HEK293 (cell line): ENCODE results near the gene GZMH.

Source experiments
- CTCF ChIA-PET: fragments of 350-600 bp; formaldehyde crosslinking; extraction: SDS; loops from one replicate; lab custom pipeline; 2021; ENCODE audit warnings: antibody characterized with exemption; lab: Yijun Ruan, JAX
- POLR2A ChIA-PET: fragments of 300-600 bp; formaldehyde crosslinking; extraction: SDS; loops from one replicate; lab custom pipeline; 2020; ENCODE audit warnings: antibody characterized with exemption, inconsistent platforms; lab: Yijun Ruan, JAX
- H3K27ac ChIP-seq: fragments of 200-500 bp; sonication (Bioruptor generic); 2 replicates; pipeline ENCODE4 v1.5.1; 2014; ENCODE audit warnings: low read depth, low read length, control low read depth, inconsistent platforms; ENCODE audit errors: extremely low read depth
- H3K36me3 ChIP-seq, 2 experiments: fragments of 200-500 bp in 1 of 2; sonication (Bioruptor generic) in 1 of 2; 1 replicate in 1 of 2; 2 replicates in 1 of 2; pipeline ENCODE4 v1.5.1; 2014 to 2017; ENCODE audit warnings: inconsistent platforms in 2 of 2, low read length in 2 of 2; ENCODE audit not compliant: control insufficient read depth in 2 of 2, insufficient read depth in 1 of 2
- H3K4me1 ChIP-seq: fragments of 200-500 bp; sonication (Bioruptor generic); 2 replicates; pipeline ENCODE4 v1.5.1; 2014; ENCODE audit warnings: mild to moderate bottlenecking, low read length, inconsistent platforms; ENCODE audit not compliant: control insufficient read depth, insufficient read depth
- H3K4me3 ChIP-seq: 2 replicates; pipeline ENCODE4 v1.5.1; 2011; ENCODE audit warnings: low read depth, mild to moderate bottlenecking, control low read depth, low read length, moderate library complexity
- H3K9me3 ChIP-seq: fragments of 200-500 bp; sonication (Bioruptor generic); 2 replicates; pipeline ENCODE4 v1.5.1; 2014; ENCODE audit warnings: low read depth, low read length, inconsistent platforms; ENCODE audit not compliant: control insufficient read depth, insufficient read depth
- GLIS1 ChIP-seq: fragments of 450-650 bp; formaldehyde crosslinking; IDR thresholded peaks from 2 replicates; pipeline ENCODE4 v1.5.1; 2016; ENCODE audit warnings: missing biosample characterization, missing genetic modification characterization
- MYNN ChIP-seq: fragments of 450-650 bp; formaldehyde crosslinking; IDR thresholded peaks from 2 replicates; pipeline ENCODE4 v1.5.1; 2016; ENCODE audit warnings: missing biosample characterization, missing genetic modification characterization, borderline replicate concordance
- OVOL3 ChIP-seq: fragments of 450-650 bp; formaldehyde crosslinking; IDR thresholded peaks from 2 replicates; pipeline ENCODE4 v1.5.1; 2016; ENCODE audit warnings: missing biosample characterization, missing genetic modification characterization
- SETDB1 ChIP-seq: IDR thresholded peaks from one replicate; pipeline ENCODE4 v1.6.1; 2017; ENCODE audit warnings: mild to moderate bottlenecking, low read length, moderate library complexity, mixed read lengths; ENCODE audit not compliant: insufficient read length
- ZBTB10 ChIP-seq: fragments of 450-650 bp; formaldehyde crosslinking; IDR thresholded peaks from 2 replicates; pipeline ENCODE4 v1.5.1; 2016; ENCODE audit warnings: missing biosample characterization, missing genetic modification characterization
- ZBTB26 ChIP-seq: fragments of 450-650 bp; formaldehyde crosslinking; optimal IDR thresholded peaks from 2 replicates; pipeline ENCODE3; 2016; ENCODE audit warnings: missing biosample characterization, mild to moderate bottlenecking, missing genetic modification characterization
- ZBTB48 ChIP-seq: fragments of 450-650 bp; formaldehyde crosslinking; IDR thresholded peaks from 2 replicates; pipeline ENCODE4 v1.5.1; 2016; ENCODE audit warnings: missing biosample characterization, missing genetic modification characterization
- ZFP37 ChIP-seq: fragments of 450-650 bp; formaldehyde crosslinking; IDR thresholded peaks from 2 replicates; pipeline ENCODE4 v1.5.1; 2016; ENCODE audit warnings: missing biosample characterization, missing genetic modification characterization
- ZNF121 ChIP-seq: fragments of 450-650 bp; formaldehyde crosslinking; IDR thresholded peaks from 2 replicates; pipeline ENCODE4 v1.5.1; 2016; ENCODE audit warnings: missing biosample characterization, missing genetic modification characterization
- ZNF133 ChIP-seq: fragments of 450-650 bp; formaldehyde crosslinking; IDR thresholded peaks from 2 replicates; pipeline ENCODE4 v1.5.1; 2016; ENCODE audit warnings: missing biosample characterization, missing genetic modification characterization
- ZNF18 ChIP-seq: fragments of 450-650 bp; formaldehyde crosslinking; IDR thresholded peaks from 2 replicates; pipeline ENCODE4 v1.5.1; 2016; ENCODE audit warnings: missing biosample characterization, missing genetic modification characterization
- ZNF184 ChIP-seq: fragments of 450-650 bp; IDR thresholded peaks from 2 replicates; pipeline ENCODE4 v1.5.1; 2018; ENCODE audit warnings: missing biosample characterization, mild to moderate bottlenecking, missing genetic modification characterization
- ZNF221 ChIP-seq: fragments of 450-650 bp; formaldehyde crosslinking; IDR thresholded peaks from 2 replicates; pipeline ENCODE4 v1.5.1; 2017; ENCODE audit warnings: missing biosample characterization, missing genetic modification characterization, borderline replicate concordance
- ZNF248 ChIP-seq: fragments of 450-650 bp; formaldehyde crosslinking; IDR thresholded peaks from 2 replicates; pipeline ENCODE4 v1.5.1; 2017; ENCODE audit warnings: missing biosample characterization, missing genetic modification characterization
- ZNF292 ChIP-seq: fragments of 450-650 bp; formaldehyde crosslinking; IDR thresholded peaks from 2 replicates; pipeline ENCODE4 v1.5.1; 2016; ENCODE audit warnings: low read depth, missing biosample characterization, missing genetic modification characterization, borderline replicate concordance
- ZNF311 ChIP-seq: fragments of 450-650 bp; formaldehyde crosslinking; IDR thresholded peaks from 2 replicates; pipeline ENCODE4 v1.5.1; 2017; ENCODE audit warnings: missing biosample characterization, missing genetic modification characterization, borderline replicate concordance
- ZNF324 ChIP-seq: fragments of 450-650 bp; formaldehyde crosslinking; IDR thresholded peaks from 2 replicates; pipeline ENCODE4 v1.5.1; 2016; ENCODE audit warnings: missing biosample characterization, missing genetic modification characterization
- ZNF391 ChIP-seq: fragments of 450-650 bp; formaldehyde crosslinking; IDR thresholded peaks from 2 replicates; pipeline ENCODE4 v1.5.1; 2016; ENCODE audit warnings: low read depth, missing biosample characterization, missing genetic modification characterization, borderline replicate concordance
- ZNF514 ChIP-seq: fragments of 450-650 bp; formaldehyde crosslinking; IDR thresholded peaks from 2 replicates; pipeline ENCODE4 v1.5.1; 2016; ENCODE audit warnings: missing biosample characterization, missing genetic modification characterization
- ZNF518A ChIP-seq: fragments of 450-650 bp; formaldehyde crosslinking; conservative IDR thresholded peaks from 2 replicates; pipeline ENCODE4 v1.5.1; 2016; ENCODE audit warnings: low read depth, missing biosample characterization, missing genetic modification characterization
- ZNF530 ChIP-seq: fragments of 450-650 bp; formaldehyde crosslinking; IDR thresholded peaks from 2 replicates; pipeline ENCODE4 v1.5.1; 2016; ENCODE audit warnings: low read depth, missing biosample characterization, missing genetic modification characterization
- ZNF623 ChIP-seq: fragments of 450-650 bp; formaldehyde crosslinking; IDR thresholded peaks from 2 replicates; pipeline ENCODE4 v1.5.1; 2016; ENCODE audit warnings: missing biosample characterization, missing genetic modification characterization
- ZNF692 ChIP-seq: fragments of 450-650 bp; formaldehyde crosslinking; IDR thresholded peaks from 2 replicates; pipeline ENCODE4 v1.5.1; 2016; ENCODE audit warnings: missing biosample characterization, missing genetic modification characterization
- ZNF785 ChIP-seq: fragments of 450-650 bp; formaldehyde crosslinking; IDR thresholded peaks from 2 replicates; pipeline ENCODE4 v1.5.1; 2016; ENCODE audit warnings: missing biosample characterization, missing genetic modification characterization
- ZNF843 ChIP-seq: fragments of 450-650 bp; formaldehyde crosslinking; IDR thresholded peaks from 2 replicates; pipeline ENCODE4 v1.5.1; 2016; ENCODE audit warnings: missing biosample characterization, missing genetic modification characterization

Gene GZMH

GRCh38 chr14:24578558-24578957 is 30.9 kb downstream of the GZMH start:
- no peaks in the 10 kb centered on the region for H3K4me1 ChIP-seq
- no peaks in the 10 kb centered on the region for H3K9me3 ChIP-seq
- ChIA-PET CTCF (no interaction called here), POLR2A (no interaction called here)
- no peaks in the 10 kb centered on the region for H3K36me3 ChIP-seq
- no peak overlapping the region for H3K27ac ChIP-seq
- H3K4me3 ChIP-seq: no peak overlapping the region
- TF ChIP-seq ZNF518A (tag by site-specific recombination) (no peak), ZBTB48 (tag by site-specific recombination) (no peak), MYNN (tag by site-specific recombination) (no peak), ZNF121 (no peak), ZNF843 (tag by site-specific recombination) (no peak), SETDB1 (no peak), ZNF133 (tag by site-specific recombination) (no peak), ZNF514 (tag by site-specific recombination) (no peak), ZNF785 (tag by site-specific recombination) (no peak)

- POLR2A ChIA-PET: no interaction called here
- Histone ChIP-seq H3K4me3 (no peak overlapping the region), H3K27ac (no peak overlapping the region), H3K9me3 (no peaks in the 10 kb centered on the region), H3K36me3 (no peaks in the 10 kb centered on the region), H3K4me1 (no peaks in the 10 kb centered on the region)
- CTCF ChIA-PET: no interaction called here
- TF ChIP-seq ZNF692 (no peak), ZNF311 (tag by site-specific recombination) (no peak), ZNF324 (tag by site-specific recombination) (no peak), ZNF248 (tag by site-specific recombination) (no peak), ZNF292 (no peak), ZFP37 (tag by site-specific recombination) (no peak), ZNF623 (no peak), ZBTB26 (tag by site-specific recombination) (no peak), ZNF391 (tag by site-specific recombination) (no peak), OVOL3 (no peak), GLIS1 (no peak), ZNF530 (tag by site-specific recombination) (no peak), ZNF18 (no peak), ZBTB10 (no peak), ZNF184 (no peak), ZNF221 (tag by site-specific recombination) (no peak)
Measured at GRCh38 chr14:24576771-24577170, 32.7 kb downstream of the GZMH start.
